Heart left ventricle (tissue), 16 donors: ENCODE data around the gene ZC2HC1C. TPM values are rescaled to one million over a fixed set of nuclear protein-coding genes. Genes with fewer than 3 reads are reported as not detected.
A peak's percentile ranks its signal among the peaks of the same experiment; 100 is the strongest.

Experiments used
- ATAC-seq, 4 donors: fragments of 200-7000 bp; cut with Tn5 transposase; one replicate each; pipeline ENCODE4 v1.9.1; 2020 to 2022; ENCODE audit warnings: moderate library complexity in 4 of 4, mild to moderate bottlenecking in 3 of 4, moderate number of reproducible peaks in 1 of 4
- DNase-seq, 5 donors: peaks; one replicate each; pipeline ENCODE4 v3.0.0-alpha.2; 2020
- H3K27ac ChIP-seq, 12 donors: fragments of 200-600 bp; sonication (generic) in 4 of 12; one replicate each; pipeline versions ENCODE4 v1.5.0 to v1.8.0; 2016 to 2022; ENCODE audit warnings: mild to moderate bottlenecking in 2 of 12
- H3K27me3 ChIP-seq, 9 donors: fragments of 200-600 bp; sonication (generic) in 2 of 9; one replicate each; pipeline versions ENCODE4 v1.5.1 to v1.8.0; 2016 to 2022; ENCODE audit warnings: mild to moderate bottlenecking in 3 of 9
- H3K36me3 ChIP-seq, 9 donors: fragments of 200-600 bp; sonication (generic) in 2 of 9; one replicate each; pipeline versions ENCODE4 v1.5.0 to v1.8.0; 2018 to 2022; ENCODE audit warnings: mild to moderate bottlenecking in 2 of 9
- H3K4me1 ChIP-seq, 12 donors: fragments of 200-600 bp; sonication (generic) in 4 of 12; one replicate each; pipeline versions ENCODE4 v1.5.0 to v1.8.0; 2016 to 2022; ENCODE audit warnings: mild to moderate bottlenecking in 3 of 12
- H3K4me3 ChIP-seq, 12 donors: fragments of 200-600 bp; sonication (generic) in 4 of 12; one replicate each; pipeline versions ENCODE4 v1.5.0 to v1.8.0; 2017 to 2022; ENCODE audit warnings: mild to moderate bottlenecking in 9 of 12, moderate library complexity in 4 of 12
- H3K9me3 ChIP-seq, 12 donors: fragments of 200-600 bp; sonication (generic) in 4 of 12; one replicate each; pipeline versions ENCODE4 v1.5.0 to v1.8.0; 2016 to 2022; ENCODE audit warnings: mild to moderate bottlenecking in 1 of 12
- CTCF ChIP-seq, 12 donors: fragments of 200-600 bp; sonication (generic) in 4 of 12; IDR thresholded peaks; one replicate each; pipeline versions ENCODE4 v1.5.0 to v1.8.0; 2018 to 2022; ENCODE audit warnings: antibody characterized with exemption in 12 of 12, mild to moderate bottlenecking in 5 of 12
- POLR2A ChIP-seq, 2 donors: fragments of 450-650 bp; IDR thresholded peaks; one replicate each; pipeline ENCODE4 v1.6.1; 2017; ENCODE audit warnings: antibody characterized with exemption in 2 of 2, mild to moderate bottlenecking in 2 of 2, moderate library complexity in 2 of 2
- WGBS, 4 donors: extraction: QIAGEN DNeasy Blood & Tissue Kit in 2 of 4; methylation state at CpG; one replicate each; pipeline versions ENCODE4 v1.1.5 to v1.1.7; 2013 to 2018; 5-methylcytosine and 5-hydroxymethylcytosine counted together
- intact Hi-C, 10 donors: fragments of 100-400 bp; cut with DNase I; formaldehyde crosslinking; loops; one replicate each; pipeline versions ENCODE4 v1.11.1 to v1.14.2; 2022
- polyA plus RNA-seq, 2 donors: library from polyadenylated mRNA; stranded (reverse); fragments of 200-250 nt; gene quantifications; one replicate each; pipeline ENCODE4 v1.2.3, GENCODE V29; 2013
- total RNA-seq, 9 donors: library from RNA; depleted of rRNA in 2 of 9; stranded (reverse); fragments of >200 nt in 2 of 9; fragmentation: NEBNext Ultra II Directional in 3 of 9; extraction: Animal tissue kit (Norgen Biotek cat#: 25700) in 3 of 9; gene quantifications; one replicate each; pipeline versions ENCODE4 v1.1.0 to v1.2.4, GENCODE V29; 2016 to 2023
- donor health status: ischemic (EF 13 %, LVEDD 7.1; RV severe dilation, severe dysfunction).
- donor health status: healthy with polysubstance abuse.
- donor health status: DM: no; HTN: yes; CAD: no.
- donor health status: DM: no; HTN: no; CAD: no.
- donor health status: ischemic (EF 25% LVEDD 6.9; RV normal size, moderate dysfunction).
- donor health status: ischemic (EF 25% LVEDD 5.7; RV mildly dilated, moderate dysfunction).
- donor health status: healthy.
- donor health status: DM: yes; HTN: yes; CAD: no.
- donor health status: ischemic (EF 35%, LVEDD 5.7; RV mildly dilated, moderate dysfunction).
- donor health status: nonischemic (EF 11% LVEDD 7.7; RV severe dilation, severe dysfunction).
- donor health status: DM: yes; HTN: yes; CAD: no.
- donor health status: PGD.
- donor health status: ischemic (EF 29% LVEDD 5.4; RV normal size, mild dysfunction).
- donor health status: nonischemic (EF 23%, LVEDD 6.1; RV moderate dilation, normal function).

Gene ZC2HC1C
- total and polyA plus RNA-seq, 11 donors, result 3.4 to 13.3 (median 8.4) TPM

- intact Hi-C loops, result loop anchor here in 6 of 10 donors (1.0 to 10.0 kb wide), 6 partner anchors 18 to 127 kb away; partner anchors contain the start of genes EIF2B2 (in 1 of the 6) and MLH3 (in 1 of the 6)
- WGBS, 4 donors, result 9 to 15% (median 12%) methylated on average over 15 of the region's 15 CpGs
- Histone ChIP-seq H3K4me1 (peaks cover 0 to 65% (median 33%) of the 10 kb centered on the region in 12 donors), H3K27me3 (no peaks in the 10 kb centered on the region), H3K9me3 (no peaks in the 10 kb centered on the region), H3K36me3 (no peaks in the 10 kb centered on the region), H3K27ac (peak overlapping the region; percentile 69 to 98 (median 94)), H3K4me3 (peak overlapping the region; percentile 27 to 69 (median 60))
- ATAC-seq (no peak), DNase-seq (no peak)
- TF ChIP-seq POLR2A (IDR thresholded peaks at IDR 0.05) (no peak), CTCF (IDR thresholded peaks at IDR 0.05) (no peak)
Measured at GRCh38 chr14:75068294-75069120, 934 bp upstream of the ZC2HC1C start.

GRCh38 chr14:75069811-75070145, 337 bp downstream of the ZC2HC1C start:
- intact Hi-C loops, result loop anchor here in 7 of 10 donors (1.0 to 10.0 kb wide), 7 partner anchors 19 to 128 kb away; partner anchors contain the start of genes EIF2B2 (in 1 of the 7) and MLH3 (in 1 of the 7)
- ATAC-seq, result peak in 3 of 4 donors; percentile 7 to 16 (median 9)
- TF ChIP-seq CTCF (IDR thresholded peaks at IDR 0.05), result no peak
- no peak for TF ChIP-seq POLR2A (IDR thresholded peaks at IDR 0.05)
- no peaks in the 10 kb centered on the region for H3K27me3 ChIP-seq
- no peaks in the 10 kb centered on the region for H3K9me3 ChIP-seq
- H3K4me3 ChIP-seq, result peak overlapping the region in 11 of 12 donors; percentile 27 to 69 (median 60)
- H3K36me3 ChIP-seq, result no peaks in the 10 kb centered on the region
- peaks cover 0 to 60% (median 27%) of the 10 kb centered on the region in 12 donors for H3K4me1 ChIP-seq
- 20 to 30% (median 27%) methylated on average over 1 to 12 of the region's 12 CpGs for WGBS, 4 donors
- DNase-seq, result no peak
- peak overlapping the region; percentile 69 to 98 (median 94) for H3K27ac ChIP-seq

- no peak for ATAC-seq
- TF ChIP-seq POLR2A (IDR thresholded peaks at IDR 0.05) (no peak), CTCF (IDR thresholded peaks at IDR 0.05) (no peak)
- 70 to 79% (median 74%) methylated on average over 9 of the region's 9 CpGs for WGBS, 4 donors
- no peaks in the 10 kb centered on the region for H3K36me3 ChIP-seq
- DNase-seq, result no peak
- H3K9me3 ChIP-seq, result no peaks in the 10 kb centered on the region
- H3K27ac ChIP-seq, result peak overlapping the region in 9 of 12 donors; percentile 83 to 97 (median 94)
- H3K27me3 ChIP-seq, result no peaks in the 10 kb centered on the region
- peaks cover 0 to 56% (median 26%) of the 10 kb centered on the region in 12 donors for H3K4me1 ChIP-seq
- intact Hi-C loops, result loop anchor here in 1 of 10 donors (5.0 kb wide), 1 partner anchor 63 kb away; no protein-coding TSS in a partner anchor
- peak overlapping the region in 7 of 12 donors; percentile 50 to 68 (median 61) for H3K4me3 ChIP-seq
Measured at GRCh38 chr14:75070383-75070782, 942 bp downstream of the ZC2HC1C start.

GRCh38 chr14:75077794-75078193, 8.4 kb downstream of the ZC2HC1C start:
- H3K4me1 ChIP-seq, result peaks cover 0 to 18% (median 6%) of the 10 kb centered on the region in 12 donors
- TF ChIP-seq POLR2A (IDR thresholded peaks at IDR 0.05) (no peak), CTCF (IDR thresholded peaks at IDR 0.05) (no peak)
- no peak for ATAC-seq
- no peaks in the 10 kb centered on the region for H3K27me3 ChIP-seq
- no peak overlapping the region for H3K4me3 ChIP-seq
- intact Hi-C loops, result no loop called here
- peaks cover 0 to 34% (median 15%) of the 10 kb centered on the region in 9 donors for H3K36me3 ChIP-seq
- DNase-seq, result no peak
- H3K27ac ChIP-seq, result peak overlapping the region in 1 of 12 donors; percentile 18
- no peaks in the 10 kb centered on the region for H3K9me3 ChIP-seq
